Activated CD8-positive, alpha-beta T cell treated with anti-CD3 and anti-CD28 coated beads for 36 hours (primary cell): ENCODE measurements around the gene TARS3. TPM values are rescaled to one million over a fixed set of nuclear protein-coding genes. Genes with fewer than 3 reads are reported as not detected.

ENCODE experiments used
- ATAC-seq: fragments of 200-7000 bp; cut with Tn5 transposase; one replicate; pipeline ENCODE4 v1.10.0; 2021; ENCODE audit warnings: mild to moderate bottlenecking, moderate library complexity
- CTCF ChIA-PET: fragments of 350-600 bp; sonication (Branson Sonifier 250); formaldehyde crosslinking; loops from one replicate; lab custom pipeline; 2021; ENCODE audit warnings: antibody characterized with exemption; lab: Charles Lee
- POLR2A ChIA-PET: fragments of 350-600 bp; sonication (Branson Sonifier 250); formaldehyde crosslinking; loops from one replicate; lab custom pipeline; 2021; ENCODE audit warnings: antibody characterized with exemption; lab: Charles Lee
- DNase-seq: peaks from one replicate; pipeline ENCODE4 v3.0.0-alpha.2; 2020
- H3K27ac Mint-ChIP-seq: one replicate; pipeline ENCODE4 v1.8.0; 2021; ENCODE audit warnings: mild to moderate bottlenecking, mixed read lengths
- H3K27me3 Mint-ChIP-seq: one replicate; pipeline ENCODE4 v1.8.0; 2021; ENCODE audit warnings: mixed read lengths
- H3K36me3 Mint-ChIP-seq: one replicate; pipeline ENCODE4 v1.8.0; 2021; ENCODE audit warnings: low read depth, mixed read lengths
- H3K4me1 Mint-ChIP-seq: one replicate; pipeline ENCODE4 v1.8.0; 2021; ENCODE audit warnings: low read depth, mixed read lengths
- H3K4me3 Mint-ChIP-seq: one replicate; pipeline ENCODE4 v1.8.0; 2021; ENCODE audit warnings: mild to moderate bottlenecking, moderate library complexity, mixed read lengths
- H3K9me3 Mint-ChIP-seq: one replicate; pipeline ENCODE4 v1.8.0; 2021; ENCODE audit warnings: mixed read lengths
- CTCF ChIP-seq: fragments of 200-600 bp; IDR thresholded peaks from one replicate; pipeline ENCODE4 v1.8.0; 2022; ENCODE audit warnings: antibody characterized with exemption, mild to moderate bottlenecking
- intact Hi-C: fragments of 100-400 bp; cut with micrococcal nuclease; formaldehyde crosslinking; loops from one replicate; pipeline ENCODE4 v1.10.0; 2022
- total RNA-seq, 2 experiments: library from RNA; stranded (reverse); gene quantifications; one replicate each; pipeline ENCODE4 v1.2.3, GENCODE V29; 2021

The TARS3 gene
- total RNA-seq, 2 experiments from 2014 or later = 7.2 to 8.3 TPM

GRCh38 chr15:101654171-101654570, 70.1 kb downstream of the TARS3 start:
- ATAC-seq (no peak), DNase-seq (peak; percentile 14)
- Mint-ChIP-seq H3K9me3 (no peaks in the 10 kb centered on the region), H3K27ac (peak overlapping the region; percentile 59), H3K4me3 (peak overlapping the region; percentile 33), H3K4me1 (peaks cover 32% of the 10 kb centered on the region), H3K36me3 (peaks cover 13% of the 10 kb centered on the region), H3K27me3 (no peaks in the 10 kb centered on the region)
- ChIA-PET POLR2A (interaction anchor here (1.0 to 1.7 kb wide), 2 partner anchors 29 to 360 kb away, joined by 4 to 6 read pairs; partner anchors contain the start of gene SNRPA1), CTCF (interaction anchor here (0.7 to 2.3 kb wide), 6 partner anchors 12 to 356 kb away, joined by 3 to 11 read pairs (median 4); no protein-coding TSS in a partner anchor)
- intact Hi-C loops = loop anchor here (5.0 kb wide), 1 partner anchor 362 kb away; no protein-coding TSS in a partner anchor
- TF ChIP-seq CTCF = no peak

- intact Hi-C loops = loop anchor here (5.0 kb wide), 1 partner anchor 361 kb away; no protein-coding TSS in a partner anchor
- no peaks in the 10 kb centered on the region for H3K27me3 Mint-ChIP-seq
- ChIA-PET POLR2A (interaction anchor here (0.7 to 1.7 kb wide), 3 partner anchors 10 to 358 kb away, joined by 3 to 6 read pairs (median 3); partner anchors contain the start of gene SNRPA1), CTCF (interaction anchor here (0.8 to 2.3 kb wide), 6 partner anchors 11 to 334 kb away, joined by 3 to 11 read pairs (median 4); partner anchors contain the start of gene TARS3)
- H3K36me3 Mint-ChIP-seq = peaks cover 20% of the 10 kb centered on the region
- no peak for ATAC-seq
- peak overlapping the region; percentile 96 for H3K27ac Mint-ChIP-seq
- TF ChIP-seq CTCF = no peak
- DNase-seq = peak; percentile 15
- peaks cover 37% of the 10 kb centered on the region for H3K4me1 Mint-ChIP-seq
- H3K4me3 Mint-ChIP-seq = peak overlapping the region; percentile 88
- no peaks in the 10 kb centered on the region for H3K9me3 Mint-ChIP-seq
Measured at GRCh38 chr15:101652786-101653430, 71.4 kb downstream of the TARS3 start.

- Mint-ChIP-seq H3K27ac (peak within 1 kb of the TSS; percentile 96), H3K4me3 (peak within 1 kb of the TSS; percentile 88), H3K27me3 (no peaks in the 10 kb centered on the region), H3K4me1 (peaks cover 37% of the 10 kb centered on the region), H3K9me3 (no peaks in the 10 kb centered on the region), H3K36me3 (peaks cover 21% of the 10 kb centered on the region)
- DNase-seq = peak; percentile 95
- TF ChIP-seq CTCF = peak; percentile 71
- ChIA-PET CTCF (interaction anchor here (1.0 to 2.3 kb wide), 6 partner anchors 10 to 356 kb away, joined by 3 to 11 read pairs (median 6); partner anchors contain the start of gene TARS3), POLR2A (interaction anchor here (0.7 to 1.7 kb wide), 6 partner anchors 9 to 358 kb away, joined by 3 to 6 read pairs (median 4); partner anchors contain the start of gene SNRPA1)
- ATAC-seq = peak; percentile 94
- intact Hi-C loops = loop anchor here (5.0 kb wide), 1 partner anchor 360 kb away; no protein-coding TSS in a partner anchor
Measured at GRCh38 chr15:101652098-101652785, 72.0 kb downstream of the TARS3 start, which contains the start of gene TM2D3. Gene TM2D3 (minus strand): TSS chr15:101652381. CDS start chr15:101652361, 20 bp downstream.

- TF ChIP-seq CTCF = no peak
- ChIA-PET CTCF (interaction anchor here (1.0 to 1.3 kb wide), 3 partner anchors 10 to 355 kb away, joined by 3 to 7 read pairs (median 4); partner anchors contain the start of gene TARS3), POLR2A (interaction anchor here (1.0 to 1.2 kb wide), 3 partner anchors 10 to 357 kb away, joined by 3 to 6 read pairs (median 6); partner anchors contain the start of gene SNRPA1)
- H3K9me3 Mint-ChIP-seq = no peaks in the 10 kb centered on the region
- no peaks in the 10 kb centered on the region for H3K27me3 Mint-ChIP-seq
- H3K27ac Mint-ChIP-seq = peak overlapping the region; percentile 96
- no peak for DNase-seq
- peak; percentile 49 for ATAC-seq
- peaks cover 21% of the 10 kb centered on the region for H3K36me3 Mint-ChIP-seq
- H3K4me3 Mint-ChIP-seq = peak overlapping the region; percentile 88
- H3K4me1 Mint-ChIP-seq = peaks cover 37% of the 10 kb centered on the region
- intact Hi-C loops = loop anchor here (5.0 kb wide), 1 partner anchor 359 kb away; no protein-coding TSS in a partner anchor
Measured at GRCh38 chr15:101651554-101652097, 72.6 kb downstream of the TARS3 start.
